NCI-H345 (cell line): ENCODE data around the gene MAP2K6.

Experiments
- DNase-seq: peaks from one replicate; lab custom pipeline; 2025; lab: John Stamatoyannopoulos, UW

MAP2K6 gene

GRCh38 chr17:69414408-69415274 is at the start of gene MAP2K6:
Gene MAP2K6 (plus strand): TSS chr17:69414697. CDS start chr17:69414985, 288 bp downstream.
- peak; percentile 70 for DNase-seq

DNA sequence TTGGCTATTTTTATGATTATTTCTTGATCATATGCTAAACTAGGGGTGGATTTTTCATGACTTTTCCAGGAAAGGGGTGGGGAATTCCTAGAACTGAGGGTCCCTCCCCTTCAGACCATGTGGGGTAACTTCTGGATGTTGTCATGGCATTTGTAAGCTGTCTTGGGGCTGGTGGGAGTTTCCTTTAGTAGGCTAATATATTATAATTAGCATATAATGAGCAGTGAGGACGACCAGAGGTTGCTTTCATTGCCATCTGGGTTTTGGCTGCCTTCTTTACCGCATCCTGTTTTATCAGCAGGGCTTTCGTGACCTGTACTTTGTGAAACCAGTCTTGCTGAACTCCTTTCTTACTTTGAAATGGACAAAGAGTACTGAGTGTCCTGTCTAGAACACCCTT is 47.2 kb upstream of the MAP2K6 start:
- DNase-seq, result no peak

DNA sequence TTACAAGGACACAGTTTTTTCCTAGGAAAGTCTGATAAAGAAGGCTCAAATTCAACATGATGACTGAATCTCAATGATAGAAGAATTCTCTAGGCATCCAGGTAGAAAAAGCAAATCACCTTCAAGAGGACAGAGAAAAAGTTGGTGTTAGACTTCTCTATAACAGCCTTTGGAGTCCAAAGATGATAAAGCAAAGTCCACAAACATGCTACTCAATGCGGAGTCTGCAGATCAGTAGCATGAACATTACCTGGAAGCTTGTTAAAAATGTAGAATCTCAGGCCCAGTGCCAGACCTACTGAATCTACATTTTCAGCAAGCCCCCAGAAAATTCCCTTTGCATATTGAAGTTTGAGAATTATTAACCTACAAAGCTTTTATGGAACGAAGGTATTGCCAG is 41.4 kb upstream of the MAP2K6 start:
- DNase-seq, result no peak

DNA sequence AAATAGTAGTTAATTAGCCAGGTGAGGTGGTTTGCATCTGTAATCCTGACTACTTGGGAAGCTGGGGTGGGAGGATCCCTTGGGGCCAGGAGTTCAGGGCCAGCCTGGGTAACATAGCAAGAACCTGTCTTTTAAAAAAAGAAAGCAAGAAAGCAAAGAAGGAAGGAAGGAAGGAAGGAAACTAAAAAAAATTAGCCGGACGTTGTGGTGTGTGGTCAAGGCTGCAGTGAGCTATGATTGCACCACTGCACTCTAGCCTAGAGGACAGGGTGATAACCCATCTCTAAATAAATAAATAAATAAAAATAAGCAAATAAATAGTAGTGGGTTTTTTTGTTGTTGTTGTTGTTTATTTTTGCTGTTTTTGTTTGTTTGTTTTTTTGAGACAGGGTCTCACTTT is 39.3 kb upstream of the MAP2K6 start:
- DNase-seq, result no peak

GRCh38 chr17:69388822-69389442 is 25.6 kb upstream of the MAP2K6 start:
- no peak for DNase-seq

- no peak for DNase-seq
Measured at GRCh38 chr17:69390795-69391501, 23.5 kb upstream of the MAP2K6 start.

DNA sequence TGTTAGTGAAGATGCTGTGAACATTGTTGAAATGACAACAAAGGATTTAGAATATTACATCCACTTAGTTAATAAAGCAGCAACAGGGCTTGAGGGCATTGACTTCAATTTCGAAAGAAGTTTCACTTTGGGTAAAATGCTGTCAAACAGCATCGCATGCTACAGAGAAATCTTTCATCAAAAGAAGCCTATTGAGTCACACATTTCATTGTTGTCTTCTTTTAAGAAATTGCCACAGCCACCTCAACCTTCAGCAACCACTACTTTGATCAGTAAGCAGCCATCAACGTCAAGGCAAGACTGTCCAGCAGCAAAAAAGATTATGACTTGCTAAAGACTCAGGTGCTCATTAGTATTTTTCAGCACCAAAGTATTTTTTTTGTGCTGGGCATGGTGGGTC is 13.2 kb upstream of the MAP2K6 start:
- no peak for DNase-seq

GRCh38 chr17:69402052-69402451 is 12.4 kb upstream of the MAP2K6 start:
- DNase-seq, result no peak

GRCh38 chr17:69404399-69404798 is 10.1 kb upstream of the MAP2K6 start:
- DNase-seq, result no peak

- DNase-seq, result no peak
Measured at GRCh38 chr17:69405096-69405495, 9.4 kb upstream of the MAP2K6 start.

GRCh38 chr17:69406941-69407340 is 7.6 kb upstream of the MAP2K6 start:
- DNase-seq, result no peak

GRCh38 chr17:69407759-69408158 is 6.7 kb upstream of the MAP2K6 start:
- DNase-seq, result no peak

GRCh38 chr17:69410671-69411070 is 3.8 kb upstream of the MAP2K6 start:
- DNase-seq, result no peak

GRCh38 chr17:69411766-69412165 is 2.7 kb upstream of the MAP2K6 start:
- no peak for DNase-seq

- no peak for DNase-seq
Measured at GRCh38 chr17:69412251-69412671, 2.2 kb upstream of the MAP2K6 start.

GRCh38 chr17:69415431-69415830 is 934 bp downstream of the MAP2K6 start:
- no peak for DNase-seq

- DNase-seq, result no peak
Measured at GRCh38 chr17:69417545-69418483, 3.3 kb downstream of the MAP2K6 start.

- DNase-seq, result no peak
Measured at GRCh38 chr17:69418535-69418934, 4.0 kb downstream of the MAP2K6 start.

DNA sequence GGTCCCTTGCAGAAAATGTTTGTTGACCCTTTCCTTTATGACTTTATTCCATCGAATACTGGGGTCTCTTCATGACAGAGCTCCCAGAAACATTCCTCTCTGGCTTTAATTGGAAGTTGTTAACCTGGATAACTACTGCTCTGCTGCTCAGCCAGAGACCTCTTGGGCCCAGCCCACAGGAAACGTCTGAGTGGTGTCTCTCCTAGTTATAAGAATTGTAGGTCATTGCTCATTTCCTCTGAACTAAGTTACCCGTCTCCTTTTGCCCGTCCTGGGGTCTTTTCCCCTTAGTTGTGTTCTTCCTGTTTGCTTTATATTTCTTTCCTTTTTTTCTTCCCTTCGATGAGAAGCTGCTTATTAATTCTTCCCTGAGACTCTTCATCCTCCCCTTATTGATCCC is 9.0 kb downstream of the MAP2K6 start:
- no peak for DNase-seq

DNA sequence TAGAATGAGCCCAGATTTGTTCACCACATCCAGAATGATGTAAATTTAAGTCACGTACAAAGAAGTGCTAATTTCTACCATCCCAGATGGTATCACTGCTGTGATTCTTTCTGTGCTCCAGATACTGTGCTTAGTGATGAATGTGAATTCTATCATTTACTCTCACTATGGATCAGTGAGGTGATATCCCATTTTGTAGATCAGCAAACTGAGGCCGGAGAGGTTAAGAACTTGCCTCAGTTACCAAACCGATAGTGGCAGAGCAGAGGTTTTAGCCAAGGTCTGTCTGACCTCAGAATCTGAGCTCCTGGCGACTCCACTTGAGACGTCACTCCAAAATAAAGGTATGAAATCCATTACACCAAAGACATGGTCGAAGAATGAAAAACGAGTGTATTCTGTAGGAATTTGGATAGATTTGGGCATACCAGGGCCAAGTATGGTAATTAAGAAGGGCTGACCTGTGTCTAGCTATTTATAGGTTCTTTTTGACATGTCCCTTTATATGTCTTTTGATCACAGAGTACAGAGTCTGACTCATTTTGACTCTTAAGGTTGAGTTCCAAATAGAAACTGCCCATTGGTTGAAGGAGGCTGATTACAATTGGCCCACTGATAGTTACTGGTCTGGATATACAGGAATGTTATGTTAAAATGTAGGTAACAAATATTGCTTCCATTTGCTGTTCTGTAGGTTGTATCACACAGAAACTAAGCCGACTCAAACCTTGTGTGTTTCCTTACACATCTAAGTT is 10.0 kb downstream of the MAP2K6 start:
- DNase-seq, result no peak

GRCh38 chr17:69425978-69426377 is 11.5 kb downstream of the MAP2K6 start:
- no peak for DNase-seq
